Natural killer cell (primary cell): Measurements from ENCODE around the gene PITPNC1. TPM values are rescaled to one million over a fixed set of nuclear protein-coding genes. Genes with fewer than 3 reads are reported as not detected.
"Not testable (repeated sequence)": the region's sequence is repeated elsewhere in the genome, so short reads cannot be mapped to it uniquely, and the experiment has no call there.

Experiments
- ATAC-seq, 3 donors: fragments of 150-1000 bp in 2 of 3; fragments of 200-7000 bp in 1 of 3; cut with Tn5 transposase; 1 replicate in 1 of 3; 2 replicates in 2 of 3; pipeline ENCODE4 v1.10.0; 2021; ENCODE audit warnings: mild to moderate bottlenecking in 2 of 3, moderate library complexity in 2 of 3
- DNase-seq, 2 donors: peaks; one replicate each; pipeline versions ENCODE4 v3.0.0 to v3.0.0-alpha.2; 2013 to 2021; ENCODE audit warnings: mixed read lengths in 1 of 2
- H3K27ac ChIP-seq: one replicate; pipeline ENCODE4 v1.5.1; 2013; ENCODE audit warnings: mild to moderate bottlenecking, low read length
- H3K27me3 ChIP-seq: one replicate; pipeline ENCODE4 v1.6.1; 2013; ENCODE audit warnings: low read length; ENCODE audit not compliant: control insufficient read depth, insufficient read depth
- H3K36me3 ChIP-seq: one replicate; pipeline ENCODE4 v1.6.1; 2013; ENCODE audit warnings: low read length; ENCODE audit not compliant: control insufficient read depth, insufficient read depth
- H3K4me1 ChIP-seq: one replicate; pipeline ENCODE4 v1.6.1; 2013; ENCODE audit warnings: low read length; ENCODE audit not compliant: control insufficient read depth, insufficient read depth
- H3K4me3 ChIP-seq: one replicate; pipeline ENCODE4 v1.5.1; 2013; ENCODE audit warnings: low read length
- H3K9me3 ChIP-seq: one replicate; pipeline ENCODE4 v1.6.1; 2013; ENCODE audit warnings: low read length; ENCODE audit not compliant: control insufficient read depth, insufficient read depth
- H3K27ac Mint-ChIP-seq, 2 donors: one replicate each; pipeline ENCODE4 v1.8.0; 2022; ENCODE audit warnings: mild to moderate bottlenecking in 2 of 2, mixed read lengths in 2 of 2, moderate library complexity in 1 of 2
- H3K27me3 Mint-ChIP-seq, 2 donors: one replicate each; pipeline ENCODE4 v1.8.0; 2022; ENCODE audit warnings: low read depth in 2 of 2, mixed read lengths in 2 of 2
- H3K36me3 Mint-ChIP-seq: one replicate; pipeline ENCODE4 v1.8.0; 2022; ENCODE audit warnings: mixed read lengths
- H3K4me1 Mint-ChIP-seq, 2 donors: one replicate each; pipeline ENCODE4 v1.8.0; 2022; ENCODE audit warnings: mixed read lengths in 2 of 2
- H3K4me3 Mint-ChIP-seq: one replicate; pipeline ENCODE4 v1.8.0; 2022; ENCODE audit warnings: mild to moderate bottlenecking, moderate library complexity, mixed read lengths
- H3K9me3 Mint-ChIP-seq, 2 donors: one replicate each; pipeline ENCODE4 v1.8.0; 2022; ENCODE audit warnings: mixed read lengths in 2 of 2
- WGBS: methylation state at CpG from one replicate; pipeline ENCODE4 v1.1.7; 2013; ENCODE audit warnings: missing lambda C conversion rate; ENCODE audit not compliant: insufficient coverage; 5-methylcytosine and 5-hydroxymethylcytosine counted together
- intact Hi-C: fragments of 100-400 bp; cut with micrococcal nuclease; formaldehyde crosslinking; loops from one replicate; pipeline ENCODE4 v1.14.2; 2022
- total RNA-seq, 4 donors: library from RNA; stranded (reverse); fragments of 120-200 nt in 1 of 4; gene quantifications; one replicate each; pipeline versions ENCODE4 v1.2.3 to v1.2.4, GENCODE V29; 2013 to 2022
- TF ChIP-seq, protein P1 (sequence below): fragments of 200-600 bp; IDR thresholded peaks from one replicate; pipeline ENCODE4 v1.8.0; 2022; ENCODE audit warnings: antibody characterized with exemption

The PITPNC1 gene
- total RNA-seq, 3 donors from 2014 or later (not counting 1 experiment from before 2014, with no cell fraction given): 150 to 185 (median 169) TPM

DNA sequence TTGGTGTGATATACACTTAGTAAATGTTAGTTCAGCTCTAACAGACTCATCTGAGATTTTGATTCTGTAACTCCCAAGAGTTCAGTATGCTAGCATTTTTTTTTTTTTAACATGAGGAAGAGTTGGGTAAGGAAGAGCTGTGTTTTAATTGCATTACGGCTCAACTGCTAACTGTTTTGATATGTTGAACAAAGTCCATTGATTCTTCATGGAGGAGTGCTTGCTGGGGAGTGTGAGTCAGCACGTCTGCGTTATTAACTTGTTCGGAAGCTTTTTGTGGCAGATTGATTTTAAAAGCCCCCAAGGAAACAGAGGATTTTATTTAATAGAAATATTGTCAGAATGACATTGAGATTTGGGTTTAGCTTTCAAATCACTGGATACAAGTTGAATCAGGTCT, 45.8 kb downstream of the PITPNC1 start:
- intact Hi-C loops: loop anchor here (1.0 to 5.0 kb wide), 3 partner anchors 12 to 46 kb away; partner anchors contain the start of gene PITPNC1

DNA sequence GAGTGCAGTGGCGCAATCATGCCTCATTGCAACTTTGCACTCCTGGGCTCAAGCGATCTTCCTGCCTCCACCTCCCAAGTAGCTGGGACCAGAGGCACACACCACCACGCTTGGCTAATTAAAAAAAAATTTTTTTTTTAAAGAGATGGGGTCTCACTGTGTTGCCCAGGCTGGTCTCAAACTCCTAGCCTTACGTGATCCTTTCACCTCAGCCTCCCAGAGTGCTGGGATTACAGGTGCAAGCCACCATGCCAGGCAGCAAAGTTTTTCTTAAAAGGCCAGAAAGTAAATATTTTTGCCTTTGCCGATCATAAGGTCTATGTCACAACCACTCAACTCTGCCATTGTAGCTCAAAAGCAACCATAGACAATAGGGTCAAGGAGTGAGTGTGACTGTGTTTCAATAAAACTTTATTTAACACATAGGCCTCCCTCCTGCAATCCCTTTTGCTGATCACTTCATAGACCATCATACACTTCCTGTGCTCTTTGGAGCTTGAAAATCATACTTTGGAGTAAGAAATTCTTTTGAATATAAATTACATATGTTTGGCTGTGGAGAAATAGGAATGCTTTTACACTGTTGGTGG, 48.6 kb downstream of the PITPNC1 start:
- no peak overlapping the region for H3K4me3 ChIP-seq
- H3K36me3 Mint-ChIP-seq: no peaks in the 10 kb centered on the region
- WGBS: 97% methylated on average over 5 of the region's 5 CpGs
- H3K36me3 ChIP-seq: no peaks in the 10 kb centered on the region
- peak overlapping the region; percentile 3 for H3K4me3 Mint-ChIP-seq
- H3K9me3 Mint-ChIP-seq: peaks cover 0 to 2% of the 10 kb centered on the region in 2 donors
- no peak overlapping the region for H3K27ac ChIP-seq
- TF ChIP-seq, protein P1, sequence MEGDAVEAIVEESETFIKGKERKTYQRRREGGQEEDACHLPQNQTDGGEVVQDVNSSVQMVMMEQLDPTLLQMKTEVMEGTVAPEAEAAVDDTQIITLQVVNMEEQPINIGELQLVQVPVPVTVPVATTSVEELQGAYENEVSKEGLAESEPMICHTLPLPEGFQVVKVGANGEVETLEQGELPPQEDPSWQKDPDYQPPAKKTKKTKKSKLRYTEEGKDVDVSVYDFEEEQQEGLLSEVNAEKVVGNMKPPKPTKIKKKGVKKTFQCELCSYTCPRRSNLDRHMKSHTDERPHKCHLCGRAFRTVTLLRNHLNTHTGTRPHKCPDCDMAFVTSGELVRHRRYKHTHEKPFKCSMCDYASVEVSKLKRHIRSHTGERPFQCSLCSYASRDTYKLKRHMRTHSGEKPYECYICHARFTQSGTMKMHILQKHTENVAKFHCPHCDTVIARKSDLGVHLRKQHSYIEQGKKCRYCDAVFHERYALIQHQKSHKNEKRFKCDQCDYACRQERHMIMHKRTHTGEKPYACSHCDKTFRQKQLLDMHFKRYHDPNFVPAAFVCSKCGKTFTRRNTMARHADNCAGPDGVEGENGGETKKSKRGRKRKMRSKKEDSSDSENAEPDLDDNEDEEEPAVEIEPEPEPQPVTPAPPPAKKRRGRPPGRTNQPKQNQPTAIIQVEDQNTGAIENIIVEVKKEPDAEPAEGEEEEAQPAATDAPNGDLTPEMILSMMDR: no peak
- peak overlapping the region; percentile 88 for H3K27ac Mint-ChIP-seq
- intact Hi-C loops: no loop called here
- H3K4me1 ChIP-seq: peaks cover 42% of the 10 kb centered on the region
- H3K9me3 ChIP-seq: no peaks in the 10 kb centered on the region
- ATAC-seq (no peak), DNase-seq (no peak)
- H3K4me1 Mint-ChIP-seq: peaks cover 61 to 67% of the 10 kb centered on the region in 2 donors
- no peaks in the 10 kb centered on the region for H3K27me3 ChIP-seq
- H3K27me3 Mint-ChIP-seq: no peaks in the 10 kb centered on the region

More for the DNA sequence above, 45.8 kb downstream of the PITPNC1 start:
- Histone ChIP-seq H3K9me3 (no peaks in the 10 kb centered on the region), H3K27me3 (no peaks in the 10 kb centered on the region), H3K36me3 (no peaks in the 10 kb centered on the region), H3K4me3 (no peak overlapping the region), H3K27ac (peak overlapping the region; percentile 80), H3K4me1 (peaks cover 62% of the 10 kb centered on the region)
- TF ChIP-seq, protein P1: no peak
- ATAC-seq (no peak), DNase-seq (no peak)
- H3K27ac Mint-ChIP-seq: peak overlapping the region; percentile 88
- peak overlapping the region; percentile 35 for H3K4me3 Mint-ChIP-seq
- 99% methylated on average over 4 of the region's 4 CpGs for WGBS
- peaks cover 81 to 87% of the 10 kb centered on the region in 2 donors for H3K4me1 Mint-ChIP-seq
- no peaks in the 10 kb centered on the region for H3K36me3 Mint-ChIP-seq
- H3K27me3 Mint-ChIP-seq: no peaks in the 10 kb centered on the region
- H3K9me3 Mint-ChIP-seq: peaks cover 0 to 2% of the 10 kb centered on the region in 2 donors

DNA sequence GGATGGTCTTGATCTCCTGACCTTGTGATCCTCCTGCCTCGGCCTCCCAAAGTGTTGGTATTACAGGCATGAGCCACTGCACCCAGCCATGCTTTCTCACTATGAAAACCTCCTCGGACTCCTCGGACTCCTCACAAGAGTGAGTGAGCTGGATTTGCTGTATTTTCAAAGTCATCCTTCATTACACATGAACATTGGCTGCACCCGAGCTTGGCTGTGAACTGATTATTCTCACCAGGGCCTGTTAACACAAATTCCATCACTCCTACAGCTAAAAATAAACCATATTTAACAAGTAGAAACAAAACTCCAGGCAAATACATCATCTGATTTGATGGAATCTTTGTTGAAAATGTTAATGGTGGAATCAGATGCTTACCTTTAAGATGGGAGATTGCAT, 50.3 kb downstream of the PITPNC1 start:
- Histone ChIP-seq H3K36me3 (no peaks in the 10 kb centered on the region), H3K27ac (no peak overlapping the region), H3K9me3 (no peaks in the 10 kb centered on the region), H3K4me1 (peaks cover 29% of the 10 kb centered on the region), H3K4me3 (no peak overlapping the region), H3K27me3 (no peaks in the 10 kb centered on the region)
- intact Hi-C loops: no loop called here
- Mint-ChIP-seq H3K9me3 (peaks cover 0 to 2% of the 10 kb centered on the region in 2 donors), H3K27ac (peak overlapping the region in 1 of 2 donors; percentile 75), H3K4me3 (no peak overlapping the region), H3K27me3 (no peaks in the 10 kb centered on the region), H3K4me1 (peaks cover 56 to 57% of the 10 kb centered on the region in 2 donors), H3K36me3 (no peaks in the 10 kb centered on the region)
- TF ChIP-seq, protein P1: no peak
- no peak for DNase-seq
- no peak for ATAC-seq
- WGBS: 97% methylated on average over 4 of the region's 4 CpGs

DNA sequence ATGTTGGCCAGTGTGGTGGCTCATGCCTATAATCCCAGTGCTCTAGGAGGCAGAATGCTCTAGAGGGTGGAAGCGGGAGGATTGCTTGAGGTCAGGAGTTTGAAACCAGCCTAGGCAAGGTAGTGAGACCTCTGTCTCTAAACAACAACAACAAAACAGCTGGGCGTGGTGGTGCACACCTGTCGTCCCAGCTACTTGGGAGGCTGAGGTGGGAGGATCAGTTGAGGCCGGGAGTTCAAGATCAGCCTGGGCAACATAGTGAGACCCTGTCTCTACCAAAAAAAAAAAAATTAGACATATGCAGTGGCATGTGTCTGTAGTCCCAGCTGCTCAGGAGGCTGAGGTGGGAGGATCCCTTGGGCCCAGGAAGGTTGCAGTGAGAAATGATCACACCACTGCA, 53.4 kb downstream of the PITPNC1 start:
- H3K27me3 Mint-ChIP-seq, H3K4me3 Mint-ChIP-seq, H3K9me3 ChIP-seq, H3K4me3 ChIP-seq, H3K27me3 ChIP-seq, H3K36me3 Mint-ChIP-seq, H3K36me3 ChIP-seq, H3K9me3 Mint-ChIP-seq, intact Hi-C loops, H3K27ac ChIP-seq, ATAC-seq, DNase-seq: not testable (repeated sequence)
- 90% methylated on average over 3 of the region's 4 CpGs for WGBS
- peaks cover 31% of the 10 kb centered on the region for H3K4me1 ChIP-seq
- Mint-ChIP-seq H3K4me1 (peaks cover 51 to 54% of the 10 kb centered on the region in 2 donors), H3K27ac (peak overlapping the region; percentile 61 to 95)
